Mucosa of stomach (tissue), 1 donor: ENCODE data around the gene WHAMM.

Experiments
- H3K27me3 ChIP-seq: one replicate; pipeline ENCODE4 v1.7.0; 2013; ENCODE audit warnings: mild to moderate bottlenecking, low read length; ENCODE audit not compliant: control insufficient read depth, insufficient read depth
- H3K36me3 ChIP-seq: one replicate; pipeline ENCODE4 v1.7.0; 2013; ENCODE audit warnings: low read length; ENCODE audit not compliant: control insufficient read depth, insufficient read depth
- H3K4me1 ChIP-seq: one replicate; pipeline ENCODE4 v1.7.0; 2013; ENCODE audit warnings: mild to moderate bottlenecking, low read length; ENCODE audit not compliant: control insufficient read depth, insufficient read depth
- H3K4me3 ChIP-seq: one replicate; pipeline ENCODE4 v1.7.0; 2013; ENCODE audit warnings: low read length
- H3K9ac ChIP-seq: one replicate; pipeline ENCODE4 v1.7.0; 2013; ENCODE audit warnings: mild to moderate bottlenecking, low read length, moderate library complexity
- H3K9me3 ChIP-seq: one replicate; pipeline ENCODE4 v1.7.0; 2013; ENCODE audit warnings: mild to moderate bottlenecking, low read length, moderate library complexity; ENCODE audit not compliant: control insufficient read depth
- donor health status: Pancreatic carcinoma.

WHAMM gene

GRCh38 chr15:82880704-82881103, 71.3 kb downstream of the WHAMM start:
- no peaks in the 10 kb centered on the region for H3K36me3 ChIP-seq
- no peaks in the 10 kb centered on the region for H3K4me1 ChIP-seq
- no peak overlapping the region for H3K4me3 ChIP-seq
- no peak overlapping the region for H3K9ac ChIP-seq
- H3K27me3 ChIP-seq, result no peaks in the 10 kb centered on the region
- H3K9me3 ChIP-seq, result no peaks in the 10 kb centered on the region

GRCh38 chr15:82881747-82882146, 72.3 kb downstream of the WHAMM start:
- H3K9me3 ChIP-seq, result no peaks in the 10 kb centered on the region
- no peaks in the 10 kb centered on the region for H3K36me3 ChIP-seq
- H3K27me3 ChIP-seq, result no peaks in the 10 kb centered on the region
- no peak overlapping the region for H3K9ac ChIP-seq
- no peaks in the 10 kb centered on the region for H3K4me1 ChIP-seq
- no peak overlapping the region for H3K4me3 ChIP-seq

GRCh38 chr15:82882273-82882928, 73.0 kb downstream of the WHAMM start:
- Histone ChIP-seq H3K4me1 (no peaks in the 10 kb centered on the region), H3K9ac (no peak overlapping the region), H3K9me3 (no peaks in the 10 kb centered on the region), H3K4me3 (no peak overlapping the region), H3K36me3 (no peaks in the 10 kb centered on the region), H3K27me3 (no peaks in the 10 kb centered on the region)
